Amniotic stem cell (primary cell): Measurements from ENCODE around the gene PLK1.
"Not testable (repeated sequence)": the region's sequence is repeated elsewhere in the genome, so short reads cannot be mapped to it uniquely, and the experiment has no call there.

Source experiments
- DNase-seq: peaks from one replicate; lab custom pipeline; 2025; lab: John Stamatoyannopoulos, UW

Gene PLK1

GRCh38 chr16:23710504-23710903, 31.8 kb downstream of the PLK1 start:
- no peak for DNase-seq

GRCh38 chr16:23711785-23712184, 33.1 kb downstream of the PLK1 start:
- DNase-seq: no peak

GRCh38 chr16:23712976-23713375, 34.3 kb downstream of the PLK1 start, which contains the start of gene ERN2:
Gene ERN2 (minus strand): TSS chr16:23713222. CDS start chr16:23713187, 35 bp downstream.
- DNase-seq: no peak

- no peak for DNase-seq
Measured at GRCh38 chr16:23716484-23716883, 37.8 kb downstream of the PLK1 start.

- not testable (repeated sequence) for DNase-seq
Measured at GRCh38 chr16:23722613-23723240, 44.0 kb downstream of the PLK1 start.

GRCh38 chr16:23724096-23724784, 45.6 kb downstream of the PLK1 start:
- DNase-seq: no peak

- no peak for DNase-seq
Measured at GRCh38 chr16:23724785-23725131, 46.1 kb downstream of the PLK1 start.

- no peak for DNase-seq
Measured at GRCh38 chr16:23726710-23727109, 48.0 kb downstream of the PLK1 start.

- DNase-seq: no peak
Measured at GRCh38 chr16:23728112-23728477, 49.4 kb downstream of the PLK1 start.

- no peak for DNase-seq
Measured at GRCh38 chr16:23729503-23730424, 51.1 kb downstream of the PLK1 start.

- DNase-seq: no peak
Measured at GRCh38 chr16:23734176-23734893, 55.6 kb downstream of the PLK1 start.

- not testable (repeated sequence) for DNase-seq
Measured at GRCh38 chr16:23737423-23738028, 58.8 kb downstream of the PLK1 start.

GRCh38 chr16:23739516-23739915, 60.8 kb downstream of the PLK1 start:
- DNase-seq: no peak
